GM19351 (cell line): ENCODE data around the gene RSPH3.
"Not testable (repeated sequence)": the region's sequence is repeated elsewhere in the genome, so short reads cannot be mapped to it uniquely, and the experiment has no call there.

Source experiments
- ATAC-seq: cut with Tn5 transposase; IDR thresholded peaks from one replicate; pipeline ENCODE4 v1.9.1; 2021; ENCODE audit warnings: mild to moderate bottlenecking, moderate library complexity; ENCODE audit not compliant: unreplicated experiment

Gene RSPH3

DNA sequence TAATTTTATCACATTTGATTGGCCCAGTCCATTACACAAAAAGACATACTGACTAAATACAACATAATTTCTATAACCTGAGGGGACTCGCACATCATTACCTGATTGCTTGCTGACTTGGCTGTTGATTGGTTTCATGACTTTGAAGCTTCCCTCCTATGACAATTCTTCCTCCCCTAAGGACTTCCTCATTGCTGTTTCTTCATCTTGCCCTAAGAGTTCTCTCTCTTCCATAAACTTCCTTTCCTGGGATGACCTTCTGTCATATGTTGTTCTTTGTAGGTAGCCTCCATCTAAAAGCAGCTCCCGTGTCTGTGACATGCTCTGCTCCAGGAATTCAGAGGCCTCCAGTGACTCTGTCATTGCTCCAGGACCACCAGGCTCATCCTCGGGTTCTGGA is 22.6 kb downstream of the RSPH3 start:
- no peak for ATAC-seq

DNA sequence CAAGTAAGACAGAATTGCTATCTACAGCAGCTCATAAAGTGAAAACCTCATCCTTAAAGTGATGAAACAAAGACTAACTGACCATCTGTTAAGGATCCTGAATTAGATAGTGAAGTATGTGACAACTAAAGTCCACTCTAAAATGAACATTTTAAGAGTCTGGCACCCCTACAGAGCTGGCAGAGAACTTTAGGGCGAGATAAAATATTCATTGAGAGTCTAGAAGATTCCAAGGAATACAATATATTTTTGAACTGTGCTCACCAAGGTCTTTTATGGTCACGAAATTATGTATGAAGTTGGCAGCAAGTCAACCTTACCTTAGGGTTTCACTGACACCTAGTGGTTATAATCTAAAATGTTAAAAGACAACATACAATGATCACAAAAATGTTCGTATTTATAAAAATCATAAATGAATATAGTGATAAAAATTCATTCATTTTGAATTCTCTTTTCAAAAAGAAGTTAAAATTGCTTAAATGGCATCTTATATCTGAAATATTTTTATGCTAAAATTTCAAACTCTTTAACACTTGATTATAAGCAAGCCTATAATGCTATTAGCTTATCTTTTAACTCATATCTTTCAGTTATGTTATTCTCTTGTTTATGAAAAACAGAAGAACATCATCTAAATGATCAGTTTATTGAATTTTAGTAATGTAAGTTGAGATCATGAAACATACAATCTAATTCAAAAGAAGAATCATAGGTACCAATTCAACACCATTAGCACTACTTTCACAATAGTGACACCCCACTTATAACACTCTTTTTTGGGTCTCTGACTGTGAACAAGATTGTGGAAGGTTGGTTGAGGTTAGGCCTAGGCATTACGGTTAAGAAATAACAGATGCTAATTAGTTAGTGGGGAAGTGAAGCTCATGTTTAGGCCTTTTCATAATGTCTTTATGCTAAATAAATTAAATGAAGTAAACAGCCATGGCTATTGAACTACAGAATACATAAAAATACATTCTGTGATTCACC is 27.5 kb downstream of the RSPH3 start:
- ATAC-seq = no peak

DNA sequence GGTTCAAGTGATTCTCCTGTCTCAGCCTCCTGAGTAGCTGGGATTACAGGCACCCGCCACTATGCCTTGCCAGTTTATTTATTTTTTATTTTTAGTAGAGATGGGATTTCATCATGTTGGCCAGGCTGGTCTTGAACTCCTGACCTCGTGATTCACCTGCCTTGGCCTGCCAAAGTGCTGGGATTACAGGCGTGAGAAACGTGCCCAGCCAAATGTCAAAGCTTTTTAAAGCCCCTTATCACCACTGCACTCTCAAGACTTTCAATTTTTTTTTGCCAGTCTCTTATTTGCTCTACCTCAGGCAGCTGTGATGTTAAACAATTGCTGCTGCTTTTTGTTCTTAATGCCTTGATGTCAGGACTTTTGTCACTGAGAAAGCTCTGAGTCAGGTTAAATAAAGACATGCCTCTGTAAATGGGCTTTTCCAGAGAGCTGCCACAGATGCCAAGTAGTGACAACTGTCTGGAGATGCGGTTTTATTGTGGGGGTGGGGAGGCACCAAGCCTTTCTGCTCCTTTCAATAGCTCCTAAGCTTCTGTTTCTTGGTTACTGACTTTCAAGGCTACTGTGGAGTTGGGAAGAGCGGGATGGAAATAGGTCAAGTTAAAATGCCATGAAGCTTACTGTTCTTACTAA is 29.2 kb downstream of the RSPH3 start:
- ATAC-seq = no peak

DNA sequence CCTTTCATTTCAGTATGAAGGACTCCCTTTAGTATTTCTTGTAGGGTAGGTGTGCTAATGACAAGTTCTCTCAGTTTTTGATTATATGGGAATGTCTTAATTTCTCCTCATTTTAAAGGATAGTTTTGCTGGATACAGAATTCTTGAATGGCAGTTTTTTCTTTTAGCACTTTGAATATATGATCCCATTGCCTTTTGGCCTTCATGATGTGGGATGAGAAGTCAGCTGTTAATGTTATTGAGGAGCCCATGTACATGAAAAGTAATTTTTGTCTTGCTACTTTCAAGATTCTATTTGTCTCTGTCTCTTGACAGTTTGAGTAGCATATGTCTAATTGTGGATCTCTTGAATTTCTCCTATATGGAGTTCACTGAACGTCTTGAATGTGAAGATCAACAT is 30.9 kb downstream of the RSPH3 start:
- ATAC-seq = no peak

DNA sequence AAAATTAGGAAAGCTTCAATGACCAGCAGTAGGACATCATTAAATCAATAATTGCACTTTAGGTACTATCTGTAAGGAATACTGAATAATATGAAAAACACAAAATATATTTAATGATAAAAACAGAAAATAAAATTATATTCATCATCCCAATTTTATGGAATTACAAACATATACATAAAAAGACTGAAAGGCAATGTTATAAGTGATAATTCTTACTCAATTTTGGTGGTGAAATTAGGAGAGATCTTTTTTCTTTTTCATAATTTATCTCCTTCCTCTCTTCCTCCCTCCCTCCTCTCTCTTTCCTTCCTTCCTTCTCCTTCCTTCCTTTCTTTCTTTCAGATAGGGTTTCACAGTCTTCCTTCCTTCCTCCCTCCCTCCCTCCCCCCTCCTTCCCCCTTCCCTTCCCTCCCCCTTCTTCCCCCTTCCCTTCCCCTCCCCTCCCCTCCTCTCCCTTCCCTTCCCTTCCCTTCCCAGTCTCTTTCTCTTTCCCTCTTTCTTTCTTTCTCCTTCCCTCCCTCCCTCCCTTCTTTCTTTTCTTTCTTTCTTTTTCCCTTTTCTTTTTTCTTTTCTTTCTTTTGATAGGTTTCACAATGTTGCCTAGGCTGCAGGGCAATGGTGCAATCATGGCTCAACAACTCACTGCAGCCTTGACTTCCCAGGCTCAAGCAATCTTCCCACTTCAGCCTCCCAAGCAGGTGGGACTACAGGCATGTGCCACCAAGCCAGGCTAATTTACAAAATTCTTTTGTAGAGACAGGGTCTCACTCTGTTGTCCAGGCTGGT is 36.8 kb downstream of the RSPH3 start:
- no peak for ATAC-seq

DNA sequence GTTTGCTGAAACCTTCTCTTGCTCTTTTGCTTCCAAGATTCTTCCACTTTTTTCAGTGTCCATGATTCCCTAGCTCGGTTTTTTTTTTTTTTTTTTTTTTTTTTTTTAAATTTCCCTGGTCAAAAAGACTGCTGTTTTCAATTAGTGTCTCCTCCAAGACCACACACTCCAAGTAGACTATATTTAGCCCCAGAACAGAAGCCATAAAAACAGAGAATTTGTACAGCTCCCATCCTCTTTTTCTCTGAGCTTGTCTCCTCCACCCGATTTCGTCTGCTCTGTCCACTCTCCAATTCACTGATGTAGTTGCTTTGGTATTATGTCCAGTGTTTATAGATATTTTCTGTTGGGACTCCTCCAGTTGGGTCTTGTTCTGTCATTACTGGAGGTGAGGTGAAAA is 37.6 kb downstream of the RSPH3 start:
- ATAC-seq = no peak

DNA sequence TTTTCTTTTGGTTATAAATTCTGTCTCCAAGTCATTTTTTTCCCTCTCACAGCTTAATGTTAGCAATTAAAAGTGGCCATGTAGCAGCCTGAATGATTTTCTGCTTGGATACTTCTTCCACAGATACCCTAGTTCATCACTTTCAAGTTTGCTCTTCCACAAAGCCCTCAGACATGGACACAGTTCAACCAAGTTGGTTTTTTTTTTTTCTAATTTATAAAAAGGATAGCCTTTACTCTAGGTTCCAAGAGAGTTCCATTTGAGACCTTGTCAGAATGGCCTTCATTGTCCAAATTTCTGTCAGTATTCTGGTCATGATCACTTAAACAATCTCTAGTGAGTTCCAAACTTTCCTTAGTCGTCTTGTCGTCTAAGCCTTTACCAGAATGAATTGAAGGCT is 40.0 kb downstream of the RSPH3 start:
- no peak for ATAC-seq

DNA sequence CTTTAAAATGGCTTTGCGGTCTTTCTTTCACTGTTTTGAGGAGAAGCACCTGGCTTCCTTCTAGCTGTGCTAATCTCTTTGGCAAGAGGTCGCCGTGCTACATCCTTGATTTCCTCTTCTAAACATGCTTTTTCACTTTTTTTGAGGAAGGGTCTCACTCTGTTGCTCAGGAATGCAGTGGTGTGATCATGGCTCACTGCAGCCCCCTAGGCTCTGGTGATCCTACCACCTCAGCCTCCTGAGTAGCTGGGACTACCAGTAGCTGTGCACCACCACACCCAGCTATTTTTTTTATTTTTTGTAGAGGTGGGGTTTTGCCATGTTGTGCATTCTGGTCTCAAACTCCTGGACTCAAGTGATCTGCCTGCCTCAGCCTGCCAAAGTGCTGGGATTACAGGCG is 40.5 kb downstream of the RSPH3 start:
- ATAC-seq = no peak

DNA sequence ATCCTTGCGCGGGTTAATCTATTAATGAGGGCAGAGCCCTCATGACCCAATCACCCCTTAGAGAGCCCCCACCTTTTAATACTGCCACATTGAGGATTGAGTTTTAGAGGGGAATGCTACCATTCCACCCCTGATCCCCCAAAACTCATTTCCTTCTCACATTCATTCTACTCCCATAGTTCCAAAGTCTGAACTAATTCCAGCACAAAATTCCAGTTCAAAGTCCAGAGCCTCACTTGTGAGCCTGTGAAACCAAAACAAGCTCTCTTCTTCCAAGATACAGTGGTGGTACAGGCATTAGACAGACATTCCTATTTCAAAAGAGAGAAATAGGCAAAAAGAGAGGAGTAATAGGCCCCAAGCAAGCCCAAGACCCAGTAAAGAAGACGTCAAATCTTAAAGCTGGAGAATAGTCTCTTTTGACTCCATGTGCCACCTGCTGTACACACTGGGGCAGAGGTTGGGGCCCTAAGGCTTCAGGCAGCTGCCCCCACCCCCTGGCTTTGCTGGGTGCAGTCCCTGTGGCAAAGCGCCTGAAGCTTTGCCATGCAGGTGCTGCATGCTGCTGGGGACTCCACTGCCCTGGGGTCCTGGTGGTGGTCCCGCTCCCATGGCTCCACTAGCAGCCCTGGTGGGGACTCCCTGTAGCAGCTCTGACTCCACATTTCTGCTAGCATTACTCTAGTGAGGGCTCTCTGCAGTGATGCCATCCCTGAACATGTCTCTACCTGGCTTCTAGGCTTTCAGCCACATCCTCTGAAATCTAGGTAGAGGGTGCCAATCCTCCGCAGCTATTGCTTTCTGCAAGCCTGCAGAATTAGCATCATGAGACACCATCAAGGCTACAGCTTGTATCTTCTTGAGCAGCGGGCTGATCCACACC is 41.3 kb downstream of the RSPH3 start:
- ATAC-seq = no peak

- no peak for ATAC-seq
Measured at GRCh38 chr6:158955255-158955654, 44.7 kb downstream of the RSPH3 start.

GRCh38 chr6:158954753-158955152 is 45.2 kb downstream of the RSPH3 start:
- ATAC-seq = no peak

DNA sequence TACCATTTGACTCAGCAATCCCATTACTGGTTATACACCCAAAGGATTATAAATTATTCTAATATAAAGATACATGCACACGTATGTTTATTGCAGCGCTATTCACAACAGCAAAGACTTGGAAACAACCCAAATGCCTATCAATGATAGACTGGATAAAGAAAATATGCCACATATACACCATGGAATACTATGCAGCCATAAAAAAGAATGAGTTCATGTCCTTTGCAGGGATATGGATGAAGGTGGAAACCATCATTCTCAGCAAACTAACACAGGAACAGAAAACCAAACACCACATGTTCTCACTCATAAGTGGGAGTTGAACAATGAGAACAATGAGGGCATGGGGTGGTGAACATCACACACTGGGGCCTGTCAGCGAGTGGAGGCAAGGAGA is 48.0 kb downstream of the RSPH3 start:
- ATAC-seq = not testable (repeated sequence)

DNA sequence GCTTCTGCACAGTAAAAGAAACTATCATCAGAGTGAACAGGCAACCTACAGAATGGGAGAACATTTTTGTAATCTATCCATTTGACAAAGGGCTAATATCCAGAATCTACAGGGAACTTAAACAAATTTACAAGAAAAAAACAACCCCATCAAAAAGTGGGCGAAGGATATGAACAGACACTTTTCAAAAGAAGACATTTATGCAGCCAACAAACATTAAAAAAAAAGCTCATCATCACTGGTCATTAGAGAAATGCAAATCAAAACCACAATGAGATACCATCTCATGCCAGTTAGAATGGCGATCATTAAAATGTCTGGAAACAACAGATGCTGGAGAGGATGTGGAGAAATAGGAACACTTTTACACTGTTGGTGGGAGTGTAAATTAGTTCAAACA is 48.4 kb downstream of the RSPH3 start:
- ATAC-seq = not testable (repeated sequence)

DNA sequence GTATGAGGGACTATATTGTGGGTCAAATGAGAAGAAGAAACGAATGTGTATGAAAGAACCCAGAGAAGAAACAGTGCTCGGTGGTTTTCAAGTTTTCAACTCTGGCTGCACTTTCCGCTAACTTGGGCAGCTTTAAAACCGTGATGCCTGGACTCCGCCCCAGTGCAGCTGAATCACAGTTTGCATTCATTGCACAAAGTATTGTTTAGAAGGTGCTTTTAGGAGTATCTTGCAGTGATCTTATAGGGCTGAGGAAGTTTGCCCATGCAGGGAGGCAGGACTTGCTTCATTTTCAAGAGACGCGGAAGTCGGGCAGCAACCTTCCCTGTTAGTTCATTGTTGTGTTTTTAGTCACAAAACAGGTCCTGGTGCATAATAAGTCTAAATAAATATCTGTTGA is 52.7 kb downstream of the RSPH3 start:
- ATAC-seq = no peak

- ATAC-seq = no peak
Measured at GRCh38 chr6:158943380-158944032, 56.5 kb downstream of the RSPH3 start.

GRCh38 chr6:158942349-158942748 is 57.7 kb downstream of the RSPH3 start:
- ATAC-seq = no peak

DNA sequence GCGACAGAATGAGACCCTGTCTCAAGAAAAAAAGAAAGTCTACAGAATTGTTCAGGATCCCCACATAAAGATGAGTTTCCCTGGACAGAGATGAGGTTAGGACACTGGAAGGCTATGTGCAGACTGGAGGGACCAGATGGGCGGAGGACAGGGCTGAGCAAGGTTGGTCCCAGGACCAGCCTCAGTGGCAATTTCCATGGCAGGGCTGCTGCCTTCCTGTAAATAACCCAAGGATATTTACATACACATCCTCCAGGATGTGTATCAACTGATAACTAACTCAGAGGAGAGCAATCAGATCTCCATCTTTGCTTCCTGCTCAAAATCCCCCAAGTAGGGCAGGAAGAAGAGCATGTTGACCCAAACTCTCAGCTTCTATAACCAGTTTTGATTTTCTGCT is 58.8 kb downstream of the RSPH3 start:
- no peak for ATAC-seq

DNA sequence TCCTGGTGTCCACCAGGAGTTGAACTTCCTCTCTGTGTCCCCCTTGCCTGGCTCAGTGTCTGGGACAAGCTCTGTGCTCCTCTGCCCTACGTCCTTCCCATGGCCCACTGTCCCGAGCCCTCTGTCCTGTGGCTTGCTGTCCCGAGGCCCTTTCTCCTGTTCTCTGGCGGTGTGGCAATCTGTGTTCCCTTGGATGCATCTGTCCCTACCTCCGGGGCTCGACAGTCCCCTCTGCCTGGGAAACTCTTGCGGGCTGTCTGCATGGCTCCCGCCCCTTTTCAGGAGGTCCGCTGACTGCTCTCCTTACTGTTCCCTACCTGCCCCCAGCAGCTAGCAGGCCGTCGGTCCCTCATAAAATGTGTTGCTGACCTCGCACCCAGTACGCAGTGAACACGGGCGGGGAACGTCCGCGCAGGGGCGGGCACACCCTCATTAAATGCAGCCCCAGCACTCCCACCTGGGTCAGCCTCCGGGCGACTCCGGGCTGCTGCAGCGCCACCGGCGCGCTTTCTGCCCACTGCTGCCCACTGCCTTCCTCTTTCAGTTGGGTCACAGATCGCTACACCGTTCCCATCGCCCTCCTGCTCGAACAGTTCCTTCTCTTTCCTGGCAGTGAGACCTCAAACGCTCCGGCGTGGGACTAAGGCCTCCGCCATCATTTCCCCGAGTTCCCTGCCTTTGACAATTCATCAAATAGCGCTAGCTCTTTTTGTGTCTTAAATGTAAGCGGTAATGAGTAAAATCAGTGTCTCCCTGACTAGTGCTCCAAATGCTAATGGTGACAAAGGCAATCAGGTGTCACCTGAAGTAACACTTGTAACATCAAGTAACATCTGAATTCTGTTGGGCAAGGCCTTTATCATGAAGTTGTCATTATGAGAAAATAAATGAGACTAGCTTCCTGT is 60.5 kb downstream of the RSPH3 start:
- ATAC-seq = no peak

GRCh38 chr6:158938811-158939254 is 61.2 kb downstream of the RSPH3 start:
- no peak for ATAC-seq
